Osteoblast (primary cell): ENCODE results near the gene SLC25A28. TPM values are rescaled to one million over a fixed set of nuclear protein-coding genes. Genes with fewer than 3 reads are reported as not detected.
A peak's percentile ranks its signal among the peaks of the same experiment; 100 is the strongest.

Experiments used
- DNase-seq: peaks from one replicate; pipeline ENCODE4 v3.0.0; 2011; ENCODE audit warnings: low spot score, mixed read lengths; ENCODE audit not compliant: insufficient read length; ENCODE audit errors: missing footprints
- H2AFZ ChIP-seq: 2 replicates; pipeline ENCODE4 v1.6.0; 2011; ENCODE audit warnings: mild to moderate bottlenecking, low read length
- H3K27ac ChIP-seq: 2 replicates; pipeline ENCODE4 v1.5.1; 2011; ENCODE audit warnings: mild to moderate bottlenecking, low read depth, low read length, moderate library complexity
- H3K27me3 ChIP-seq: 2 replicates; pipeline ENCODE4 v1.6.0; 2012; ENCODE audit warnings: mild to moderate bottlenecking, control low read depth, inconsistent platforms, low read length, moderate library complexity; ENCODE audit not compliant: insufficient read depth
- H3K36me3 ChIP-seq: 2 replicates; pipeline ENCODE4 v1.5.1; 2011; ENCODE audit warnings: mild to moderate bottlenecking, low read length, control low read depth, moderate library complexity; ENCODE audit not compliant: insufficient read depth
- H3K4me1 ChIP-seq: 2 replicates; pipeline ENCODE4 v1.5.1; 2011; ENCODE audit warnings: mild to moderate bottlenecking, low read length, control low read depth, moderate library complexity; ENCODE audit not compliant: insufficient read depth
- H3K4me2 ChIP-seq: 2 replicates; pipeline ENCODE4 v1.6.0; 2011; ENCODE audit warnings: mild to moderate bottlenecking, low read length; ENCODE audit not compliant: insufficient read depth
- H3K4me3 ChIP-seq: fragments of 200-600 bp; sonication (generic); 3 replicates; pipeline ENCODE4 v1.5.1; 2012; ENCODE audit warnings: mild to moderate bottlenecking, low read length, inconsistent platforms; ENCODE audit not compliant: insufficient read depth
- H3K79me2 ChIP-seq: 2 replicates; pipeline ENCODE4 v1.6.0; 2012; ENCODE audit warnings: mild to moderate bottlenecking, low read length, control low read depth, inconsistent platforms; ENCODE audit not compliant: insufficient read depth
- H3K9me3 ChIP-seq: 2 replicates; pipeline ENCODE4 v1.5.1; 2011; ENCODE audit warnings: low read depth, low read length, control low read depth
- H4K20me1 ChIP-seq: 2 replicates; pipeline ENCODE4 v1.6.0; 2012; ENCODE audit warnings: mild to moderate bottlenecking, low read length, control low read depth; ENCODE audit not compliant: insufficient read depth
- CTCF ChIP-seq: IDR thresholded peaks from 2 replicates; pipeline ENCODE4 v1.5.1; 2011; ENCODE audit warnings: mild to moderate bottlenecking, low read depth, low read length, moderate library complexity; ENCODE audit errors: extremely low read depth
- total RNA-seq: library from RNA; depleted of rRNA; stranded (reverse); fragments of >200 nt; gene quantifications from 2 replicates; pipeline ENCODE4 v1.2.3, GENCODE V29; 2012

SLC25A28 gene
- total RNA-seq, 1 donor, result 16.3 TPM

- peak overlapping the region; percentile 93 for H3K4me3 ChIP-seq
- H3K27ac ChIP-seq, result peak overlapping the region; percentile 78
- H3K9me3 ChIP-seq, result no peaks in the 10 kb centered on the region
- peak overlapping the region; percentile 93 for H2AFZ ChIP-seq
- H3K4me1 ChIP-seq, result peaks cover 36% of the 10 kb centered on the region
- no peak for TF ChIP-seq CTCF
- peak; percentile 71 for DNase-seq
- H3K27me3 ChIP-seq, result no peaks in the 10 kb centered on the region
- peak overlapping the region; percentile 97 for H3K4me2 ChIP-seq
- peaks cover 10% of the 10 kb centered on the region for H4K20me1 ChIP-seq
- H3K79me2 ChIP-seq, result peaks cover 49% of the 10 kb centered on the region
- peaks cover 21% of the 10 kb centered on the region for H3K36me3 ChIP-seq
Measured at GRCh38 chr10:99658622-99659030, 38.4 kb upstream of the SLC25A28 start.

DNA sequence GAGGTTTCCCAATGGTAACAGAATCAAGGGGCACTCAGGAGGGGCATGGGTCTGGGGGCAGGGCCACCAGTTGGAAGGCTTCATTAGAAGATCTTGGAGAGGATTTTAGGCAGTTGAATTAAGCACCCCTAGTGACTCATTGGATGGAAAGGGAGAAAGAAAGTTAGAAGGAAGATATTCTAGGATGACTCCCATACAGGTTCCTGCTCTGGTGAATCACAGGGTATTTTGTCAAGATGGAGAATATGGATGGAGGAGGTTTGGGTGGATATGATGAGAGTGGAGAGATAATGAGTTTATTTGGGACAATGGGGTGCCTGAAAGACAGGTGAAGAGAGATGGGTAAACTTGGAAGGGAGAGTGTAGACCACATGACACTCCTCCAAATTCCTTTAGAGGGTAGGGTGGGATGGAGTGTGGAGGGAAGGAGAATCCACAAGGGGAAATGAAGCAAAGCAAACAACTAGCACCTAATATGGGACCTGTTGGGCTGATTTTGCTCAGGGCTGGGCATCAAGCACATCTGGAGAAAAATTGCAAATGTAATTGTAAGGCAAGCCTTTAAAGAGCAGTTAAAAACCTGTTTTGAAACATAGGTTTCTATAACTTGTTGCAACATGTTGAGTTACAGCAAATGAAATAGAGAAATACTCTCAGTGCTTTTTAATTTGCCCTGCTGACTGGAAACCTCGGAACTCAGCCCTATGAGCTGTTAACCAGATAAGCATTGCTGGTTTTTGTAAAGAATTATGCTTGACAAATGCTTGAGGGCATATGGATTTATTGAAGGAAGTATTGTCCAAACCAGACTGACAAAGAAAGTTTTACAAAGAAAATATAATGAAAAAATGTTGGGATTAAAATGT is 36.2 kb upstream of the SLC25A28 start:
- TF ChIP-seq CTCF, result no peak
- Histone ChIP-seq H3K79me2 (peaks cover 27% of the 10 kb centered on the region), H3K4me1 (peaks cover 19% of the 10 kb centered on the region), H3K9me3 (no peaks in the 10 kb centered on the region), H3K4me3 (no peak overlapping the region), H3K36me3 (no peaks in the 10 kb centered on the region), H4K20me1 (no peaks in the 10 kb centered on the region), H3K27ac (no peak overlapping the region), H3K27me3 (no peaks in the 10 kb centered on the region), H2AFZ (no peak overlapping the region), H3K4me2 (no peak overlapping the region)
- DNase-seq, result no peak

GRCh38 chr10:99654390-99655175 is 34.3 kb upstream of the SLC25A28 start:
- Histone ChIP-seq H3K4me2 (no peak overlapping the region), H3K79me2 (peaks cover 9% of the 10 kb centered on the region), H3K4me3 (no peak overlapping the region), H3K36me3 (no peaks in the 10 kb centered on the region), H2AFZ (no peak overlapping the region), H3K27me3 (no peaks in the 10 kb centered on the region), H4K20me1 (no peaks in the 10 kb centered on the region), H3K4me1 (peaks cover 4% of the 10 kb centered on the region), H3K9me3 (no peaks in the 10 kb centered on the region), H3K27ac (no peak overlapping the region)
- DNase-seq, result no peak
- TF ChIP-seq CTCF, result no peak
